Embryonic facial prominence (tissue), 1 donor: ENCODE measurements around the gene NEURL1.

ENCODE experiments used
- DNase-seq: peaks from one replicate; pipeline ENCODE4 v3.0.0-alpha.2; 2016; ENCODE audit errors: extremely low spot score

NEURL1 gene

DNA sequence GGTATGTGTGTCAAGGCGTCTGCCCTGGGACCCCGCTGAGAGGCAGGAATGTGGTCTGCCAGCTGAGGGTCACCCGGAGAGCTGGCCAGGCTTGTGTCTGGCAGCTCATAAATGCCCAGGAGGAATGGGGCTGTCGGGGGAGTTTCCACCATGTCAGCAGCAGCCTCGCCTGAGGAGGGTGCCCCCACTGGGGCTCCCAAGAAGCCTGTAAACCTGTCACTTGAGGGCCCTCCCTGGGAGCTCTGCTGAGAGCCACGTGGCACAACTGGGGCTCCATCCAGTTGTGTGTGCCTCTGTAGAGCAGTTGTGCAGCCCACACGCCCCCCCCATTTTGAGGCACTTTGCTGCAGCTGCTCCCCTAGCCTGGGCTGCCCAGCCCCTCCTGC, 70.6 kb downstream of the NEURL1 start:
- DNase-seq: no peak

DNA sequence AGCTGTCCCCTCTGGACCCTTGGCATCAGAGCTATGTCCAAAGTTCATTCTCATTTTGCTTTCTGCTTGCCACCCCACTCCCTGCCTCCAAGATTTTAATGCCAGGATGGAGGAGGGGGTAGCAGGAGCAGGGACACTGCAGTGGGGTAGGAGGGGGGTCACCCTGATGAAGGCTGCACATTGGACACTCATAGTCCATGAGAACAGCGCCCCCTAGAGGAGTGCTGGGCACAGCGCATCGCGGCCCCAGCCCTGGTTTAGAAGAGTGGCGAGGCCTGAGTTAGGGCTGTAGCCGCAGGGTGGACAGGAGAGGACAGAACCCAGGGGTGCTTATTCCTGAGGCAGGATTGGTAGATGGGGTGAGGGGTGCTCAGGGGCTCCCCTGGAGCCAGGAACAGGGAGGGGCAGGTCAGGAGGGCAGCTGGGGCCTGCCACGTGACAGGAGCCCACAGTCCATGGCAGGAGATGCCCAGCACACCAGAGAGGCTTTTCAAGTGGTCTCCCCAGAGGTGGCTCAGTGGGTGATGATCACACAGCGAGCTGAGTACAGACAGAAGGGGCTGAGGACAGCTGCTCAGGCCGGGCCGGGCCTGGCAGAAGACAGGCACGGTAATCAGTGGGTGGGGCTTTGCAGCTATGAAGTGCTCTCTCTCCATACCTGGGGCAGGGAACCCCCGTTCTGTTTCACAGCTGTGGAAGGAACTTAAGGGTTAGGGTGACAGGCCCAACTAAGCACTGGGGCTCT, 71.4 kb downstream of the NEURL1 start:
- no peak for DNase-seq

- DNase-seq: no peak
Observed at GRCh38 chr10:103566536-103566935, 73.0 kb downstream of the NEURL1 start.

GRCh38 chr10:103568505-103568904, 75.0 kb downstream of the NEURL1 start:
- no peak for DNase-seq

- no peak for DNase-seq
Observed at GRCh38 chr10:103569896-103570295, 76.4 kb downstream of the NEURL1 start.

DNA sequence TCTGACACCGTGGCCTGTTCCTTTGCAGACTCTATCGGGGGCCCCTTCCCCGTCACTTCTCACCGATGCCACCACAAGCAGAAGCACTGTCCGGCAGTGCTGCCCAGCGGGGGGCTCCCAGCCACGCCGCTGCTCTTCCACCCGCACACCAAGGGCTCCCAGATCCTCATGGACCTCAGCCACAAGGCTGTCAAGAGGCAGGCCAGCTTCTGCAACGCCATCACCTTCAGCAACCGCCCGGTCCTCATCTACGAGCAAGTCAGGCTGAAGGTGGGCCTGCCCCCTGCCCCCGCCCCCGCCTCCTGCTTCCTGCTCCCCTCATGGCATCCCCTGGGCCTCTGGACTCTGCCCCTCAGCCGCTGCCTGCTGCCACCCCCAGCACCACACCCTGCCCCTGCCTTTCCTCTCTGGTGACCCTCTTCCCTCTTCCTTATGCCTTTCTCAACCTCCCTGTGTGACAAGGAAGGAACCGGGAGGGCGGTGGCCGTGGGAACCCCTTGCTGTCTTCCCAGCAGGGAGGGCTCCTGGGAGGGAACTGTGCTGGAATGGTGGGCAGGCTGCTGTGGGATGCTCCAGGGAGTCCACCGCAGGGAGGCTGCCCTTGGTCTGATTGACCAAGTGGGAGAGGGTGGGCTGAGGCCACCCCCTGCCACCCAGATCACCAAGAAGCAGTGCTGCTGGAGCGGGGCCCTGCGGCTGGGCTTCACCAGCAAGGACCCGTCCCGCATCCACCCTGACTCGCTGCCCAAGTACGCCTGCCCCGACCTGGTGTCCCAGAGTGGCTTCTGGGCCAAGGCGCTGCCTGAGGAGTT, 77.5 kb downstream of the NEURL1 start:
- DNase-seq: no peak

DNA sequence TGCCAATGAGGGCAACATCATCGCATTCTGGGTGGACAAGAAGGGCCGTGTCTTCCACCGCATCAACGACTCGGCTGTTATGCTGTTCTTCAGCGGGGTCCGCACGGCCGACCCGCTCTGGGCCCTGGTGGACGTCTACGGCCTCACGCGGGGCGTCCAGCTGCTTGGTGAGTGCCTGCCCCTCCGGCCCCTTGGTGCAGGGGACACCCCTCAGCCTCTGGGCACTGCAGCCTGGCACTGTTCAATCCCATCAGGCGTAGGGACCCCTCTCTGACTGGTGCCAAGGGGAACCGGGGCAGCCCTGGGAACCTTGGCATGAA, 78.1 kb downstream of the NEURL1 start:
- no peak for DNase-seq

DNA sequence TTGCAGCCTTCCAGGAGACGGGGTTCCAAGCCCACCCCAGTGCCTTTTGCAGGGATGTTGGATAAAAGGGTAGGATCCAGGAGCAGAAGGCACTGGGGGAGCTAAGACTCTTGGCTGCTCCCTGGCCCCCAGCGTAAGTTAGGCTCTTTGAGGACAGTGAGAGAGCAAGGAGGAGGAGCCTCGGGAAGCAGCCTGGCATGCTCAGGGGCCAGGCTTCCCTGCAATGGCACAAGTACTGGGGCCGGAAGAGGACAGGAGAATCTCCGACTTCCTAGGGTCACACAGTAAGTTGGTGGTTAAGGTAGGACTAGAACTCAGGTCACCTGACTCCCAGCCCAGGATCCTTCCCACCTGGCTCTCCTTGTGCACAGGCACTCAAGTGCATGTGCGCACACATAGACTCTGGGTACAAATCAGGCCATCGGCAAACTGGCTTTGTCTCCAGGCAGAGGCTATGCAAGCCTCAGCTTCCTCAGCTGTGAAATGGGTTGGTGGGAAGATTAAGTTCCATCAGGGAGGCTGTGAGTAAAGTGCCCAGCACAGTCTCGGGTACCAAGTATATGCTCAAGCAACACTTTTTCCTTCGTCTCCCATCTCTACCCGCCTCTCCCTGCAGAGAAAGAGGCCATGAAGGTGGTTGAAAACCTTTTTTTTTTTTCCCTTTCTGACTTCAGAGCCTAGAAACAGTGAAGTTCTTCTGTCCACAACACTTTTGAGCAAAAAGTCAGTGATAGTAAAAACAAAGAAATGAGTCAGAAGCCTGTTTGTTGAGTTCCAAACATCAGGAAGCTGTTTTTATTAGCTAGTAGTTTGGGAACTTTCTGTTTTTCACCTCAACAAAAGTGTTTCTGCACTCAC, 79.1 kb downstream of the NEURL1 start:
- no peak for DNase-seq

DNA sequence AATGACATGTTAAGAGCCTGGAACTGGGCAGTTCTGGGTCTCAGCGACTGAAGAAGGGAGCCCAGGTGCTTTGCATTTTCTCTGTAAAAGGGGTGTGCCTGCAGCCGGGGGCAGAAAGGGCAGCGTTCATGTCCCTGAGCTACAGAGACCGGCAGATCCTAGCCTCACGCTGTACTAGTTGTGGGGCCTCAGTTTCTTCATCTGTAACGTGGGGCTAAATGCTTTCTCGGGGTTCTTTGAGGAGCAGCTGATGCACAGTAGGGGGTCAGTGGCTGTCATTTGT, 79.6 kb downstream of the NEURL1 start:
- DNase-seq: no peak

DNA sequence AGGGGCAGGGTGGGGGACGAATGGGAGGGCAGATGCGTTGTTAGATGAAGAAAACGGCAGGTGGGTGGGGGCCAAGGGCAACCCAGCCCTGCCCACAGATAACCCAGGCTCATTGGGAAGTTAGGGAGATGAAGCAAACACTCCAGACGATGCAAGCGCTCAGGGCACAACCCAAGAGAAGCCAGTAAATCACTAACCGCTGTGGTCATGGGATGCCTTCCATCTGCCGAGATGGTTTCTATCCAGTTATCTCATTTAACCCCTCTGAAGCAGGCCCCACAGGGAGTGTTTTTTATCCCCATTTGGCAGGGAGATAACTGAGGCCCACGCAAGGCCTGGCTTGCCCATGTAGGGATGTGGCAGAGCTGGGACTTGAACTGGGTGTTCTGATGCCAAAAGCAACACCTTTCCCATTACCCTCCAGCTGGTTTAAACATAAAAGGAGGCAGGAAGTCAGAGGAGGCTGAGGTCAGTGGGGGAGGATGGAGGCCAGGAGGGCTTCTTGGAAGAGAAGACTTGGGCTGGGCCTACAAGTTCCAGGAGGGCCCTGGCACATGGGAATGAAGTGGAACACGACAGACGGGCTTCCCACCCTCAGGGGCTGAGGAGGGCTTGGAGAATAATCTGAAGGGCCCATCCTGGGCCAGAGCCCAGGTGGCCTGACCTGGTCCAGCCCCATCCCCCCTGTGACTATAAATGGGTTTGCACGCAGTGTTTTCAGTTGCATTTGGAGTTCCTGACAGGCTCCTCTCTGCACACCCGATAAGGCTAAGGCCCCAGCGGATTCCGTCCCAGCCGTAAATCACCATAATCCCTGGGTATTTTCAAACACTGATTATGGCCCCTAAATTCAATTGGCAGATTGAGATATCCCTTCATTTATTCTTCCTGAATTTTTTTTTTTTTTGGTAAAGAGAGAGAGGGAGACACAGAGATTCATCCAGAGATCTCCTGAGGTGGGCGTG, 80.9 kb downstream of the NEURL1 start:
- no peak for DNase-seq

DNA sequence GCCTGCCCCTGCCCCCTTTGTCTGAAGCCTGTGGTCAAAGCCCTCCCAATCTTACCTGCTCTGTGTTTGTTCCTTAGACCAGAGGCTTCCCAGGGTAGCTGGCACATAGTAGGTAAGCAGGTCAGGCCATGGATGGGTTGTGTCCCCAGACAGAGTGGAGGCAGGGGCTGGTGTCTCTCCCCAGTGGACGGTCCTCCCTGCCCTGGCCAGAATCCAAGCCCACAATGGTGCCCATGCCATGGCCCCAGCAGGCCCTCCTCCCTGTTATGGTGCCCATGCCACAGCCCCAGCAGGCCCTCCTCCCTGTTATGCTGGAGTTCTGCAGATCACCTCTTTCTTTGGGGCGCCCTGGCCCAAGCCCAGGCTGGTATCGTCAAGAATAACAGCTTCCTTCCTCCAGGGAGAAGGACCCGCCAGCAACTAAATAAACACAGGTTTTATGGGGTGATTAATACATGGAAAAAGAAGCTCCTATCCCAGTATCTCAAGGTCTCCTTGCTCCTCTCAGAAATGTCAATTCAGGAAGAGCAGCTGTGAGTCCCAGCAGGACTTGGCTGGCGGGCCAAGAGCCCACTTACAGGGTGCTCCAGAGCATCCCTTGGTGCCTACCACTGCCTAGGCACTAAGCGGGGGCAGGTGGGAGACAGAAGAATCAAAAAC, 82.0 kb downstream of the NEURL1 start:
- DNase-seq: no peak

- no peak for DNase-seq
Observed at GRCh38 chr10:103576076-103576471, 82.6 kb downstream of the NEURL1 start.

GRCh38 chr10:103576862-103577261, 83.4 kb downstream of the NEURL1 start:
- no peak for DNase-seq

- DNase-seq: no peak
Observed at GRCh38 chr10:103578782-103579382, 85.4 kb downstream of the NEURL1 start.

DNA sequence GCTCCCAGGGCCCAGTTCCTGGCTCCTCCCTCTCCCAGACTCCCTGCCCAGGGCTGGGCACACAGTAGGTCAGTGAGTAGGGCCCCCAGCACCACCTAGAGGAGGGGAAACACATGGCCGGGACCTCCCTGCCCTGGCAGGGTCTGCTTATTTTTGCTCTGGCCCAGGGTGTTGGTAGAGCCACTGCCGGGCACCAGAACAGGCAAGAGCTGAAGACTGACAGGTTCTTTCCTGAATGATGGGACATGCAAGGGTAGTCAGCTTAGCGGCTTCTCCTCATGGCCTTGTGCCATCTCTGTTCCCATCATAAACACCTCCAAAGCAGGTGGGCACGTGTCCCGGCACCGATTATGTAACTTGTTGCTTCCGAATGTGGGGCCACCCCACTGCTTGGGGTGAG, 86.5 kb downstream of the NEURL1 start:
- DNase-seq: no peak

DNA sequence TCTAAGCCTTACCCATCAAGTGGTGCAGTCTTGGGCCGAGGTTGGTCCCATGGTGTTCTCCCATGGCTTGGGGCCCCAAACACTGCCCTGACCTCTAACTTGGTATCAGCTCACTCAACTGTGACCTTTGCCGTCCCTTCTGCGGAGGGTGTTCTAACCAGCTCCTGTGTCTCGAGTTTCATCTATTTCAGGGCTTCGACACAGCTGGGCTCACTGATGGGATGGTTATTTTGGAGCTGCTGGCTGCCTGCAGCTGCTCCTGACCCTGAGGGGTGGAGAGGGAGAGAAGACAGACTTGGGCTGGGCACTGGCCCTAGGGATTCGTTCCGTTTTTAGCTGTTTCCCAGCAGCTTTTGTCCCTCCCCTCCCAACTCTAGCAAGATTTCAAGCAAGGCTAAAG, 86.9 kb downstream of the NEURL1 start:
- no peak for DNase-seq

GRCh38 chr10:103581499-103581898, 88.0 kb downstream of the NEURL1 start:
- DNase-seq: no peak

GRCh38 chr10:103582331-103583123, 89.0 kb downstream of the NEURL1 start:
- DNase-seq: no peak

- no peak for DNase-seq
Observed at GRCh38 chr10:103583871-103584215, 90.3 kb downstream of the NEURL1 start.
